ENCODE data around the gene TLK1.

TLK1 gene

GRCh38 chr2:171181064-171182049 lies 20.7 kb upstream of the TLK1 start:
- TF ChIP-seq GATA3 (IDR thresholded peaks at IDR 0.05; ENCODE audit: low read depth, low read length) (no peak), GATA2 (IDR thresholded peaks at IDR 0.05; ENCODE audit: low read depth, low read length) (no peak)

- TF ChIP-seq GATA2 (IDR thresholded peaks at IDR 0.05; ENCODE audit: low read depth, low read length) (no peak), GATA3 (IDR thresholded peaks at IDR 0.05; ENCODE audit: low read depth, low read length) (no peak)
These were observed 19.7 kb upstream of the TLK1 start for GRCh38 chr2:171180229-171180930.

GRCh38 chr2:171178993-171179392 lies 18.3 kb upstream of the TLK1 start:
- TF ChIP-seq GATA2 (IDR thresholded peaks at IDR 0.05; ENCODE audit: low read depth, low read length) (no peak), GATA3 (IDR thresholded peaks at IDR 0.05; ENCODE audit: low read depth, low read length) (no peak)

- TF ChIP-seq GATA3 (IDR thresholded peaks at IDR 0.05; ENCODE audit: low read depth, low read length) (no peak), GATA2 (IDR thresholded peaks at IDR 0.05; ENCODE audit: low read depth, low read length) (no peak)
These were observed 15.8 kb upstream of the TLK1 start for GRCh38 chr2:171176516-171176915.

- TF ChIP-seq GATA2 (IDR thresholded peaks at IDR 0.05; ENCODE audit: low read depth, low read length), result no peak
- no peak for TF ChIP-seq GATA3 (IDR thresholded peaks at IDR 0.05; ENCODE audit: low read depth, low read length)
These were observed 13.4 kb upstream of the TLK1 start for GRCh38 chr2:171174075-171174474.

GRCh38 chr2:171173087-171173486 lies 12.4 kb upstream of the TLK1 start:
- TF ChIP-seq GATA3 (IDR thresholded peaks at IDR 0.05; ENCODE audit: low read depth, low read length) (no peak), GATA2 (IDR thresholded peaks at IDR 0.05; ENCODE audit: low read depth, low read length) (no peak)

GRCh38 chr2:171171808-171172207 lies 11.1 kb upstream of the TLK1 start:
- TF ChIP-seq GATA3 (IDR thresholded peaks at IDR 0.05; ENCODE audit: low read depth, low read length) (no peak), GATA2 (IDR thresholded peaks at IDR 0.05; ENCODE audit: low read depth, low read length) (no peak)

- TF ChIP-seq GATA3 (IDR thresholded peaks at IDR 0.05; ENCODE audit: low read depth, low read length), result no peak
- TF ChIP-seq GATA2 (IDR thresholded peaks at IDR 0.05; ENCODE audit: low read depth, low read length), result no peak
These were observed 9.1 kb upstream of the TLK1 start for GRCh38 chr2:171169839-171170238.

GRCh38 chr2:171169333-171169732 lies 8.6 kb upstream of the TLK1 start:
- no peak for TF ChIP-seq GATA3 (IDR thresholded peaks at IDR 0.05; ENCODE audit: low read depth, low read length)
- TF ChIP-seq GATA2 (IDR thresholded peaks at IDR 0.05; ENCODE audit: low read depth, low read length), result no peak

GRCh38 chr2:171167352-171167997 lies 6.8 kb upstream of the TLK1 start:
- no peak for TF ChIP-seq GATA3 (IDR thresholded peaks at IDR 0.05; ENCODE audit: low read depth, low read length)
- no peak for TF ChIP-seq GATA2 (IDR thresholded peaks at IDR 0.05; ENCODE audit: low read depth, low read length)

GRCh38 chr2:171166328-171166983 lies 5.8 kb upstream of the TLK1 start:
- no peak for TF ChIP-seq GATA2 (IDR thresholded peaks at IDR 0.05; ENCODE audit: low read depth, low read length)
- TF ChIP-seq GATA3 (IDR thresholded peaks at IDR 0.05; ENCODE audit: low read depth, low read length), result no peak

GRCh38 chr2:171165967-171166327 lies 5.3 kb upstream of the TLK1 start:
- no peak for TF ChIP-seq GATA2 (IDR thresholded peaks at IDR 0.05; ENCODE audit: low read depth, low read length)

- TF ChIP-seq GATA3 (IDR thresholded peaks at IDR 0.05; ENCODE audit: low read depth, low read length), result no peak
- no peak for TF ChIP-seq GATA2 (IDR thresholded peaks at IDR 0.05; ENCODE audit: low read depth, low read length)
These were observed 2.6 kb upstream of the TLK1 start for GRCh38 chr2:171163261-171163660.
